AG10803 (cell line): Measurements from ENCODE around the gene SLC38A5.
A peak's percentile ranks its signal among the peaks of the same experiment; 100 is the strongest.

Experiments used
- DNase-seq: peaks from one replicate; pipeline ENCODE4 v3.0.0; 2010; ENCODE audit warnings: low read depth
- H3K4me3 ChIP-seq: 2 replicates; pipeline ENCODE4 v1.5.1; 2011; ENCODE audit warnings: mild to moderate bottlenecking, low read length, control low read depth
- TF ChIP-seq, protein P1 (sequence below): conservative IDR thresholded peaks from 2 replicates; pipeline ENCODE4 v1.5.1; 2011; ENCODE audit warnings: mild to moderate bottlenecking, low read length, control low read depth, inconsistent platforms

The SLC38A5 gene

DNA sequence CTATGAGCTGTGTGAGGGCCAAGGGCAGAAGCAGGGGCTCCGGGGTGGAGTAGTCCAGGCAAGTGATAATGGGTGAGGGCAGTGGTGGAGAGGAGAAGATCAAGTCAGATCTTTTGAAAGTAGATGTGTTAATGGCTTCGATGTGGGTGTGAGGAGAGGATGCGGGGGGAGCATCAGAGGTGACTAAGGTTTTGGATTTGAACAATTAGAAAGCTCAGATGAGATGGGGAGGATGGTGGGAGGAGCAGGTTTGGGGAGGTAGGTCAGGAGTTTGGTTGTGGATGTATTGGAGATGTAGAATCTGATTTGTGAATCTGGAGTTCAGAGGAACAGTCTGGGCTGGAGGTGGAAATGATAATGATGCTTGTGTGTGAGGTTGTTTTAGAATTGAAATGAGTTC lies 10.5 kb upstream of the SLC38A5 start:
- TF ChIP-seq, protein P1, sequence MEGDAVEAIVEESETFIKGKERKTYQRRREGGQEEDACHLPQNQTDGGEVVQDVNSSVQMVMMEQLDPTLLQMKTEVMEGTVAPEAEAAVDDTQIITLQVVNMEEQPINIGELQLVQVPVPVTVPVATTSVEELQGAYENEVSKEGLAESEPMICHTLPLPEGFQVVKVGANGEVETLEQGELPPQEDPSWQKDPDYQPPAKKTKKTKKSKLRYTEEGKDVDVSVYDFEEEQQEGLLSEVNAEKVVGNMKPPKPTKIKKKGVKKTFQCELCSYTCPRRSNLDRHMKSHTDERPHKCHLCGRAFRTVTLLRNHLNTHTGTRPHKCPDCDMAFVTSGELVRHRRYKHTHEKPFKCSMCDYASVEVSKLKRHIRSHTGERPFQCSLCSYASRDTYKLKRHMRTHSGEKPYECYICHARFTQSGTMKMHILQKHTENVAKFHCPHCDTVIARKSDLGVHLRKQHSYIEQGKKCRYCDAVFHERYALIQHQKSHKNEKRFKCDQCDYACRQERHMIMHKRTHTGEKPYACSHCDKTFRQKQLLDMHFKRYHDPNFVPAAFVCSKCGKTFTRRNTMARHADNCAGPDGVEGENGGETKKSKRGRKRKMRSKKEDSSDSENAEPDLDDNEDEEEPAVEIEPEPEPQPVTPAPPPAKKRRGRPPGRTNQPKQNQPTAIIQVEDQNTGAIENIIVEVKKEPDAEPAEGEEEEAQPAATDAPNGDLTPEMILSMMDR = no peak
- DNase-seq = no peak

DNA sequence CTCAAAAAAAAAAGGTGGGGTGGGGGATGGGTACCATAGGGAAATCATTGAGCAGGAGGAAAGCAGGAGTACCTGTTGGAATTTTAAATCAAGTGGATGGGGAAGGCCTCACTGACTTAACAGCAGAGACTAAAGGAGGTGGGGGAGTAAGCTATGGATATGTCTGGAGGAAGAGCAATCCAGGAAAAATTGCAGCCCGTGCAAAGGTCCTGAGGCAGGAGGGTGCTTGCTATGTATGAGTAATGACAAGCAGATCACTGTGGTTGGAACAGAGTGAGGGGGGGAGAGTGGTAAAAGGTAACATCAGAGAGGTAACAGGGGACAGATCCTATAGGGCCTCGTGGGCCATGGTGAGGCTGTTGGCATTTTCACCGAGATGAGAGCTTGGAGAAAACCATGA lies 10.1 kb upstream of the SLC38A5 start:
- TF ChIP-seq, protein P1 = no peak
- no peak overlapping the region for H3K4me3 ChIP-seq
- no peak for DNase-seq

More for the DNA sequence above, 10.5 kb upstream of the SLC38A5 start:
- H3K4me3 ChIP-seq = no peak overlapping the region

GRCh38 chrX:48478806-48479205 lies 8.7 kb upstream of the SLC38A5 start:
- TF ChIP-seq, protein P1 = no peak
- no peak overlapping the region for H3K4me3 ChIP-seq
- DNase-seq = no peak

- no peak for DNase-seq
- TF ChIP-seq, protein P1 = no peak
- no peak overlapping the region for H3K4me3 ChIP-seq
Measured at GRCh38 chrX:48477960-48478755, 8.1 kb upstream of the SLC38A5 start.

- peak overlapping the region; percentile 79 for H3K4me3 ChIP-seq
- TF ChIP-seq, protein P1 = no peak
- no peak for DNase-seq
Measured at GRCh38 chrX:48476919-48477318, 6.9 kb upstream of the SLC38A5 start.

DNA sequence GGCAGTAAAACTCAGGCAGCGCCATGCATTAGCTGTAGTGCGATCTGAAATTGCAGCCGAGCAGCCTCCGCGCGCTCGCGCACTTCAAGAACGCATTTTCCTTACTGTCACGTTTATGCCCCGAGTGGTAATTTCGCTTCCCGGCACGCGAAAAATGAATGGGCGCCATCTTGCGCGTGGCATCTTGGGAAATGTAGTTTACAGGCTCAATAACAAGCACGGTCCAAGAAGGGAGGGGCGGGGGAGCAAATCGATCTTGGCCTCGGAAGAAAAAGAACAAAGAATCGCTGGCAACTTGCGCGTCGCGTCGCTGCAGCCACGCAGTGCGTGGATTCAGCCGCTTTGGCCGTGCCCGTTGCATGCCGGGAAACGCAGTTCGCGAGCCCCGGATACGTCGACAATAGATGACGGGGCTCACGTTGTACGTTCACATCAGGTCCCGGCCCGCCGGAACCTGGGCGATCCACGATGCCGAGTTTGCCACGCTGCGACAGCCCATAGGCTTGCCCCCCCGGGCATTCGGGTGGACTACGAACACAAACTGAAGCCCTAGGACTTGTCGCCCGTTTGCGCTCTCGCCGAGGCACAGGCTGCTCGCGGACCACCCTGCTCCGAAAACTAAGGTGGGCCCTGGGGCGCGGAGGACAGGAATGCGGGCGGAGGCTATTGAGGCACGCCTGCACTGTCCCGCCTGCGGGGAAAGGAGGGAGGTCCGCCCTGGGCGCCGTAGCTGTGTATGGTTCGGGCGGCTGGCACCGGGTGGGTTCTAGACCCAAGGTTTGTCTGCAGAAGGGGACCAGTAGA lies 5.9 kb upstream of the SLC38A5 start, which contains the start of gene FTSJ1:
Gene FTSJ1 (plus strand): TSS at position 426 of the 804 bp plus-strand sequence. CDS start 1,849 bp downstream, outside the sequence.
- TF ChIP-seq, protein P1 = no peak
- DNase-seq = peak; percentile 94
- H3K4me3 ChIP-seq = peak within 1 kb of the TSS; percentile 79
